ENCODE results near the gene GALNT2. TPM values are rescaled to one million over a fixed set of nuclear protein-coding genes. Genes with fewer than 3 reads are reported as not detected.

Gene GALNT2
- total RNA-seq, 1 experiment from 2014 or later = 62.2 TPM

- Mint-ChIP-seq H3K27me3 (ENCODE audit: insufficient read depth, unreplicated experiment) (no peaks in the 10 kb centered on the region), H3K27ac (ENCODE audit: unreplicated experiment) (no peak overlapping the region), H3K4me1 (ENCODE audit: low read depth, unreplicated experiment) (peaks cover 24% of the 10 kb centered on the region), H3K36me3 (ENCODE audit: insufficient read depth, unreplicated experiment) (peaks cover 1% of the 10 kb centered on the region), H3K4me3 (ENCODE audit: unreplicated experiment) (no peak overlapping the region), H3K9me3 (ENCODE audit: unreplicated experiment) (no peaks in the 10 kb centered on the region)
- no peaks in the 10 kb centered on the region for H3K9me3 ChIP-seq
- H3K27me3 ChIP-seq (replicated peaks; ENCODE audit: control insufficient read depth, insufficient read depth, low read length) = no peaks in the 10 kb centered on the region
- H3K36me3 ChIP-seq (ENCODE audit: control insufficient read depth, insufficient read depth, low read length) = no peaks in the 10 kb centered on the region; the same call in 1 of the 2 replicates
- H3K4me1 ChIP-seq = peaks cover 18% of the 10 kb centered on the region
- CTCF ChIA-PET = no interaction called here
- POLR2A ChIA-PET = no interaction called here
- no peak overlapping the region for H3K4me3 ChIP-seq (ENCODE audit: low read depth, low read length)
- intact Hi-C loops (cut with micrococcal nuclease; ENCODE audit: unreplicated experiment) = no loop called here
- no peak for TF ChIP-seq CTCF (IDR thresholded peaks at IDR 0.05; ENCODE audit: insufficient read depth in 1 of 2, low read depth in 1 of 2, low read length in 1 of 2, severe bottlenecking in 1 of 2, unreplicated experiment in 1 of 2)
- no peak for DNase-seq
- BruUV-seq (replicated peaks) = no TSS peak
Measured at GRCh38 chr1:230251644-230252191, 184.7 kb downstream of the GALNT2 start.

- no peaks in the 10 kb centered on the region for H3K9me3 ChIP-seq
- no peaks in the 10 kb centered on the region for H3K27me3 ChIP-seq (replicated peaks; ENCODE audit: control insufficient read depth, insufficient read depth, low read length)
- H3K36me3 ChIP-seq (ENCODE audit: control insufficient read depth, insufficient read depth, low read length) = no peaks in the 10 kb centered on the region; the same call in 1 of the 2 replicates
- POLR2A ChIA-PET = no interaction called here
- Mint-ChIP-seq H3K27ac (ENCODE audit: unreplicated experiment) (no peak overlapping the region), H3K4me3 (ENCODE audit: unreplicated experiment) (no peak overlapping the region), H3K27me3 (ENCODE audit: insufficient read depth, unreplicated experiment) (no peaks in the 10 kb centered on the region), H3K4me1 (ENCODE audit: low read depth, unreplicated experiment) (peaks cover 12% of the 10 kb centered on the region), H3K9me3 (ENCODE audit: unreplicated experiment) (no peaks in the 10 kb centered on the region), H3K36me3 (ENCODE audit: insufficient read depth, unreplicated experiment) (peaks cover 6% of the 10 kb centered on the region)
- no TSS peak for BruUV-seq (replicated peaks)
- no peak for DNase-seq
- intact Hi-C loops (cut with micrococcal nuclease; ENCODE audit: unreplicated experiment) = no loop called here
- H3K4me3 ChIP-seq (ENCODE audit: low read depth, low read length) = no peak overlapping the region
- H3K4me1 ChIP-seq = peaks cover 9% of the 10 kb centered on the region
- CTCF ChIA-PET = no interaction called here
- no peak for TF ChIP-seq CTCF (IDR thresholded peaks at IDR 0.05; ENCODE audit: insufficient read depth in 1 of 2, low read depth in 1 of 2, low read length in 1 of 2, severe bottlenecking in 1 of 2, unreplicated experiment in 1 of 2)
Measured at GRCh38 chr1:230253150-230253549, 186.1 kb downstream of the GALNT2 start.

- Histone ChIP-seq H3K27me3 (replicated peaks; ENCODE audit: control insufficient read depth, insufficient read depth, low read length) (no peaks in the 10 kb centered on the region), H3K9me3 (no peaks in the 10 kb centered on the region), H3K4me1 (no peaks in the 10 kb centered on the region), H3K36me3 (ENCODE audit: control insufficient read depth, insufficient read depth, low read length) (no peaks in the 10 kb centered on the region), H3K4me3 (ENCODE audit: low read depth, low read length) (no peak overlapping the region)
- BruUV-seq (replicated peaks) = no TSS peak
- CTCF ChIA-PET = no interaction called here
- no peak for TF ChIP-seq CTCF (IDR thresholded peaks at IDR 0.05; ENCODE audit: insufficient read depth in 1 of 2, low read depth in 1 of 2, low read length in 1 of 2, severe bottlenecking in 1 of 2, unreplicated experiment in 1 of 2)
- H3K36me3 Mint-ChIP-seq (ENCODE audit: insufficient read depth, unreplicated experiment) = peaks cover 7% of the 10 kb centered on the region
- peaks cover under 1% of the 10 kb centered on the region for H3K4me1 Mint-ChIP-seq (ENCODE audit: low read depth, unreplicated experiment)
- POLR2A ChIA-PET = no interaction called here
- DNase-seq = no peak
- intact Hi-C loops (cut with micrococcal nuclease; ENCODE audit: unreplicated experiment) = no loop called here
- no peaks in the 10 kb centered on the region for H3K9me3 Mint-ChIP-seq (ENCODE audit: unreplicated experiment)
- H3K4me3 Mint-ChIP-seq (ENCODE audit: unreplicated experiment) = no peak overlapping the region
- no peak overlapping the region for H3K27ac Mint-ChIP-seq (ENCODE audit: unreplicated experiment)
- no peaks in the 10 kb centered on the region for H3K27me3 Mint-ChIP-seq (ENCODE audit: insufficient read depth, unreplicated experiment)
Measured at GRCh38 chr1:230254265-230254664, 187.2 kb downstream of the GALNT2 start.
